HepG2 (cell line): ENCODE results near the gene KLHL30. TPM values are rescaled to one million over a fixed set of nuclear protein-coding genes. Genes with fewer than 3 reads are reported as not detected.

ENCODE experiments used
- ATAC-seq: fragments of 200-7000 bp; cut with Tn5 transposase; 3 replicates; pipeline ENCODE4 v1.9.1; 2020; ENCODE audit warnings: mild to moderate bottlenecking, moderate library complexity
- Bru-seq: library from RNA; stranded (reverse); fragments of 400-500 nt; gene quantifications from one replicate; lab custom pipeline; 2021; lab: Mats Ljungman, UMichigan
- BruChase-seq, 2 experiments: library from RNA; stranded (reverse); fragments of 400-500 nt; gene quantifications; one replicate each; lab custom pipeline; 2021; lab: Mats Ljungman, UMichigan
- BruUV-seq: library from RNA; stranded (reverse); fragments of 400-500 nt; replicated peaks from 2 replicates; lab custom pipeline; 2021; lab: Mats Ljungman, UMichigan
- CTCF ChIA-PET: fragments of 300-600 bp; formaldehyde crosslinking; extraction: SDS; loops from one replicate; lab custom pipeline; 2021; ENCODE audit warnings: low total read pairs, inconsistent platforms, low intra/inter-chr PET ratio; lab: Yijun Ruan, JAX
- POLR2A ChIA-PET: fragments of 350-600 bp; sonication (Branson Sonifier 250); formaldehyde crosslinking; loops from one replicate; lab custom pipeline; 2020; ENCODE audit warnings: antibody characterized with exemption, inconsistent platforms; lab: Yijun Ruan, JAX
- DNase-seq: peaks from one replicate; pipeline ENCODE4 v3.0.0-alpha.2; 2015; ENCODE audit warnings: low spot score
- FAIRE-seq: peaks from 3 replicates; lab custom pipeline; 2011; peaks lifted over from hg19 to GRCh38; lab: Jason Lieb, UNC
- H2AFZ ChIP-seq: one replicate; pipeline ENCODE4 v1.6.1; 2011; ENCODE audit warnings: low read length, inconsistent platforms
- H3K27ac ChIP-seq: fragments of 300-600 bp; 3 replicates; pipeline ENCODE4 v1.8.0; 2011; ENCODE audit warnings: mixed run types, mild to moderate bottlenecking, mixed read lengths, low read length, inconsistent platforms; ENCODE audit not compliant: insufficient read depth; ENCODE audit errors: extremely low read length
- H3K27me3 ChIP-seq, 2 experiments: fragments of 200-600 bp in 1 of 2; 2 replicates in 1 of 2; 3 replicates in 1 of 2; pipeline versions ENCODE4 v1.6.0 to v1.8.0; 2011; ENCODE audit warnings: low read length in 2 of 2, mild to moderate bottlenecking in 2 of 2, moderate library complexity in 2 of 2, inconsistent platforms in 1 of 2; ENCODE audit not compliant: insufficient read depth in 2 of 2, control insufficient read depth in 1 of 2
- H3K36me3 ChIP-seq, 2 experiments: fragments of 200-600 bp in 1 of 2; replicated peaks in 1 of 2; 2 replicates in 1 of 2; 3 replicates in 1 of 2; pipeline versions ENCODE4 v1.5.1 to v1.8.0; 2011; ENCODE audit warnings: low read length in 2 of 2, inconsistent platforms in 1 of 2; ENCODE audit not compliant: insufficient read depth in 2 of 2, control insufficient read depth in 1 of 2
- H3K4me1 ChIP-seq: 2 replicates; pipeline ENCODE4 v1.5.1; 2012; ENCODE audit warnings: low read length, inconsistent platforms; ENCODE audit not compliant: insufficient read depth
- H3K4me2 ChIP-seq: 2 replicates; pipeline ENCODE4 v1.6.0; 2011; ENCODE audit warnings: low read depth, low read length, inconsistent platforms
- H3K4me3 ChIP-seq, 3 experiments: fragments of 200-600 bp in 1 of 3; sonication (generic), shearing (Covaris generic) in 1 of 3; replicated peaks in 1 of 3; 2 replicates each; pipeline ENCODE4 v1.5.1; 2011 to 2016; ENCODE audit warnings: low read length in 3 of 3, inconsistent platforms in 2 of 3, low read depth in 2 of 3, mild to moderate bottlenecking in 2 of 3, control low read depth in 1 of 3, mixed read lengths in 1 of 3; ENCODE audit not compliant: insufficient read depth in 1 of 3
- H3K79me2 ChIP-seq: one replicate; pipeline ENCODE4 v1.6.1; 2011; ENCODE audit warnings: low read length, inconsistent platforms; ENCODE audit not compliant: insufficient read depth
- H3K9ac ChIP-seq: 2 replicates; pipeline ENCODE4 v1.6.0; 2011; ENCODE audit warnings: mild to moderate bottlenecking, low read depth, low read length, inconsistent platforms; ENCODE audit not compliant: insufficient read depth
- H3K9me3 ChIP-seq: 2 replicates; pipeline ENCODE4 v1.5.1; 2012; ENCODE audit warnings: mild to moderate bottlenecking, low read length
- H4K20me1 ChIP-seq: 2 replicates; pipeline ENCODE4 v1.6.0; 2011; ENCODE audit warnings: inconsistent platforms, mild to moderate bottlenecking, low read length, moderate library complexity; ENCODE audit not compliant: insufficient read depth
- HDAC1 ChIP-seq: sonication (generic); formaldehyde crosslinking; IDR thresholded peaks from 2 replicates; pipeline ENCODE4 v1.5.1; 2020; ENCODE audit warnings: mild to moderate bottlenecking, missing genetic modification reagents
- MIER2 ChIP-seq: IDR thresholded peaks from 2 replicates; pipeline ENCODE4 v1.6.1; 2016; ENCODE audit warnings: missing biosample characterization, missing genetic modification reagents
- NCOA1 ChIP-seq: sonication (generic); formaldehyde crosslinking; IDR thresholded peaks from 2 replicates; pipeline ENCODE4 v1.9.0; 2021; ENCODE audit warnings: missing genetic modification reagents
- NPAS2 ChIP-seq: sonication (generic); formaldehyde crosslinking; IDR thresholded peaks from 2 replicates; pipeline ENCODE4 v1.8.0; 2022; ENCODE audit warnings: mild to moderate bottlenecking, missing genetic modification reagents, borderline replicate concordance
- SP5 ChIP-seq: IDR thresholded peaks from 2 replicates; pipeline ENCODE4 v1.6.1; 2016; ENCODE audit warnings: low read depth, borderline replicate concordance
- TFAP4 ChIP-seq: sonication (generic); IDR thresholded peaks from 2 replicates; pipeline ENCODE4 v1.6.1; 2016; ENCODE audit warnings: low read depth, borderline replicate concordance
- TGIF2 ChIP-seq: IDR thresholded peaks from 2 replicates; pipeline ENCODE4 v1.6.1; 2016; ENCODE audit warnings: control low read depth, missing compliant biosample characterization
- ZBTB25 ChIP-seq: IDR thresholded peaks from 2 replicates; pipeline ENCODE4 v1.6.1; 2018; ENCODE audit warnings: missing genetic modification reagents
- ZNF598 ChIP-seq: sonication (generic); formaldehyde crosslinking; IDR thresholded peaks from 2 replicates; pipeline ENCODE4 v1.5.1; 2020; ENCODE audit warnings: mild to moderate bottlenecking, missing genetic modification reagents, borderline replicate concordance
- ZNF687 ChIP-seq: sonication (generic); formaldehyde crosslinking; IDR thresholded peaks from 2 replicates; pipeline ENCODE4 v1.5.1; 2020; ENCODE audit warnings: mild to moderate bottlenecking, missing genetic modification reagents, moderate library complexity
- WGBS: methylation state at CpG from one replicate; pipeline ENCODE4 v1.1.6; 2017; ENCODE audit warnings: low lambda C conversion rate; 5-methylcytosine and 5-hydroxymethylcytosine counted together
- in situ Hi-C: cut with HindIII; loops from 2 replicates; pipeline ENCODE4 v1.10.0; 2017; ENCODE audit warnings: low pct_unique_long_range_greater_than_20kb; ENCODE audit not compliant: extremely low pct_ligation_motif_present
- intact Hi-C: fragments of 100-400 bp; cut with micrococcal nuclease; formaldehyde crosslinking; loops from one replicate; pipeline ENCODE4 v1.10.0; 2022; ENCODE audit not compliant: unreplicated experiment
- long read RNA-seq, 2 experiments: library from RNA in 1 of 2; library from polyadenylated mRNA in 1 of 2; stranded (forward) in 1 of 2; unstranded in 1 of 2; transcript quantifications; one replicate each; pipeline ENCODE4 v2.0.0, GENCODE V29; 2019 to 2022
- polyA minus RNA-seq, 3 experiments: library from RNA; depleted of rRNA, polyadenylated mRNA; stranded (reverse); fragments of >200 nt; gene quantifications; 2 replicates each; pipeline ENCODE4 v1.2.3, GENCODE V29; 2011; ENCODE audit warnings: low replicate concordance in 1 of 3
- polyA plus RNA-seq, 8 experiments: library from polyadenylated mRNA; depleted of rRNA in 3 of 8; stranded (reverse) in 7 of 8; unstranded in 1 of 8; fragments of >200 nt; fragmentation: Illumina TruSeq in 4 of 8; extraction: Trizol in 4 of 8; gene quantifications; 2 replicates each; pipeline versions ENCODE4 v1.2.1 to v1.2.3, GENCODE V29; 2011 to 2016; ENCODE audit warnings: low read depth in 4 of 8, missing spikeins in 1 of 8, mixed read lengths in 1 of 8; ENCODE audit not compliant: insufficient read depth in 1 of 8
- total RNA-seq, 5 experiments: library from RNA; depleted of rRNA; stranded (reverse); fragments of >200 nt; fragmentation: Illumina TruSeq; extraction: Trizol; gene quantifications; 2 replicates each; pipeline ENCODE4 v1.2.3, GENCODE V29; 2016; ENCODE audit warnings: low read depth in 1 of 5

The KLHL30 gene
- not detected in 2 replicates for total RNA-seq (2016; rRNA removed; fragmentation: Illumina TruSeq; extraction: Trizol)
- not detected in 2 replicates for total RNA-seq (2016; cell fraction: cytosol; rRNA removed; fragmentation: Illumina TruSeq; extraction: Trizol; ENCODE audit: low read depth)
- not detected in 2 replicates for total RNA-seq (2016; cell fraction: insoluble cytoplasmic fraction; rRNA removed; fragmentation: Illumina TruSeq; extraction: Trizol)
- not detected in 2 replicates for total RNA-seq (2016; cell fraction: membrane; rRNA removed; fragmentation: Illumina TruSeq; extraction: Trizol)
- not detected in 2 replicates for total RNA-seq (2016; cell fraction: nucleus; rRNA removed; fragmentation: Illumina TruSeq; extraction: Trizol)
- polyA plus RNA-seq (2011; rRNA removed), result 0.05 and 0.07 TPM in 2 replicates
- 0.03 and 0.05 TPM in 2 replicates for polyA plus RNA-seq (2011; cell fraction: cytosol; rRNA removed)
- polyA plus RNA-seq (2011; cell fraction: nucleus; rRNA removed), result 0.35 and 0.38 TPM in 2 replicates
- not detected in 2 replicates for polyA plus RNA-seq (2012)
- not detected in 2 replicates for polyA plus RNA-seq (2016; cell fraction: cytosol; fragmentation: Illumina TruSeq; extraction: Trizol; ENCODE audit: low read depth)
- not detected in 2 replicates for polyA plus RNA-seq (2016; cell fraction: insoluble cytoplasmic fraction; fragmentation: Illumina TruSeq; extraction: Trizol; ENCODE audit: low read depth)
- not detected in 2 replicates for polyA plus RNA-seq (2016; cell fraction: membrane; fragmentation: Illumina TruSeq; extraction: Trizol; ENCODE audit: low read depth)
- polyA plus RNA-seq (2016; cell fraction: nucleus; fragmentation: Illumina TruSeq; extraction: Trizol; ENCODE audit: insufficient read depth, low read depth), result not detected in 2 replicates
- 0.23 and 0.42 TPM in 2 replicates for polyA minus RNA-seq (2011; rRNA and poly(A)+ RNA removed; ENCODE audit: low replicate concordance)
- polyA minus RNA-seq (2011; cell fraction: cytosol; rRNA and poly(A)+ RNA removed), result not detected in 2 replicates
- 0.12 and 0.39 TPM in 2 replicates for polyA minus RNA-seq (2011; cell fraction: nucleus; rRNA and poly(A)+ RNA removed)
- not detected for Bru-seq, nascent RNA
- percentile 7 among the genes with signal in this experiment for BruChase-seq, experiment 1, labeled RNA remaining after a 6-hour chase
- BruChase-seq, experiment 2, labeled RNA remaining after a 2-hour chase, result not detected
- long read RNA-seq, experiment 1, result 0 reads
- long read RNA-seq, experiment 2, result 0 reads

GRCh38 chr2:238138331-238139195 is at the start of gene KLHL30:
Gene KLHL30, plus strand, starts transcription at chr2:238138668. Its CDS starts 2,087 bp downstream, at chr2:238140755.
- in situ Hi-C loops, result no loop called here
- Histone ChIP-seq H3K9me3 (no peaks in the 10 kb centered on the region), H3K36me3 (no peaks in the 10 kb centered on the region), H4K20me1 (no peaks in the 10 kb centered on the region), H3K4me1 (peaks cover 59% of the 10 kb centered on the region), H2AFZ (no peak within 1 kb of the TSS), H3K27me3 (peaks cover 9 to 49% of the 10 kb centered on the region in 2 experiments; a peak in 4 of 5 replicates), H3K9ac (peak within 1 kb of the TSS; percentile 36), H3K79me2 (no peaks in the 10 kb centered on the region), H3K27ac (no peak within 1 kb of the TSS), H3K4me2 (peak within 1 kb of the TSS; percentile 65), H3K4me3 (peak within 1 kb of the TSS in 1 of 3 experiments; percentile 51; a peak in 2 of 6 replicates)
- 21% methylated on average over 12 of the region's 22 CpGs for WGBS
- ATAC-seq (peak; percentile 8; the same call in 2 of the 3 replicates), FAIRE-seq (no peak), DNase-seq (no peak)
- no TSS peak for BruUV-seq
- intact Hi-C loops, result loop anchor here (1.0 to 5.0 kb wide), 2 partner anchors 215 to 281 kb away; partner anchors contain the start of gene RAMP1
- POLR2A ChIA-PET, result no interaction called here
- CTCF ChIA-PET, result interaction anchor here (1.2 to 1.4 kb wide), 2 partner anchors 18 to 281 kb away, joined by 6 to 8 read pairs; no protein-coding TSS in a partner anchor
- 0 out of 2 replicates have a peak, but pooled peaks have one; percentile 21 for TF ChIP-seq ZBTB25 (CRISPR knock-in tag)
- TF ChIP-seq NCOA1 (CRISPR knock-in tag), result 0 out of 2 replicates have a peak, but pooled peaks have one; percentile 24
- TF ChIP-seq ZNF687 (CRISPR knock-in tag), result peak; percentile 63
- no peak for TF ChIP-seq ZNF598 (CRISPR knock-in tag)
- no peak for TF ChIP-seq HDAC1
- 0 out of 2 replicates have a peak, but pooled peaks have one; percentile 18 for TF ChIP-seq SP5 (CRISPR knock-in tag)
- no peak for TF ChIP-seq NPAS2 (CRISPR knock-in tag)
- TF ChIP-seq MIER2, result no peak
- no peak for TF ChIP-seq TGIF2 (CRISPR knock-in tag)
- 0 out of 2 replicates have a peak, but pooled peaks have one; percentile 23 for TF ChIP-seq TFAP4
